M059J (cell line): ENCODE data around the gene FAM174C. TPM values are rescaled to one million over a fixed set of nuclear protein-coding genes. Genes with fewer than 3 reads are reported as not detected.
A peak's percentile ranks its signal among the peaks of the same experiment; 100 is the strongest.

ENCODE experiments used
- DNase-seq: peaks from one replicate; pipeline ENCODE4 v3.0.0-alpha.2; 2012; ENCODE audit warnings: low read depth
- total RNA-seq: library from RNA; depleted of rRNA; stranded (reverse); fragments of >200 nt; shearing (Covaris generic); gene quantifications from 2 replicates; pipeline ENCODE4 v1.2.3, GENCODE V29; 2014

The FAM174C gene
- total RNA-seq, 1 experiment from 2014 or later: 108 TPM

DNA sequence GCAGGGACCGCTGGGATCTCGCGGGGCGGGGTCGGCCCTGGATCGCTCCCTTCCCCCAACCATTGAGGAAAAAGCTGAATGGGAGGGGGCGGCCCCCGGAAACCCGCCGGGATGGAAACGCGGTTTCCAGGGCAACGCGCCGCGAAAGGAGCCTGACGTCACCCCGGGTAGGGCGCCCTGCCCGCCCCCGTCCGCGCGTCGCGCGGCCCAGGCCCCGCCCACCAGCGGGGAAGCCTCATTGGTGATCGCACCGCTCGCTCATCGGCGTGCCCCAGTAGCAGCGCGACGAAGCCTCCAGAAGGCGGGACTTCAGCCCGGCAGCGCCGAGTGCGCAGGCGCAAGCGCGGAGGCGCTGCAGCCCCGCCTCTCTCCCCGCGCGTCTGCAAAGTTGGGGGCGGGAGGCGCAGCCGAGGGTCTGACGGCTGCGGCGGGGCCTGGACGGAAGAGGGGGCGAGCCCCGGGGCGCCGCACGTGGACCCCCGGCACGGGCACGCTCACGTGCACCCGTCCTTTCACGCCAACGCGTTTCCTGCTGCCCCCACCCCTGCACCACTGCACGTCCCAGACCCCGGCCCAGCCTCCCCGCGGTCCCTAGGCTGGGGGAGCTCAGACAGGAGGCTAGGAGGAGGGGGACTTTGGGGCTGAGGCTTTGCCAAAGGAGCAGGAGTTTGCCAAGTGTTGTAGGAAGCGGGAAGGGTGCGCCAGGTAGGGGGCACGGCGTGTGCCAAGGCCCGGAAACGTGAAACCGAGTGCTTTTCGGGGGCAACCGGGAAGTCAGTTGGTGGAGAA lies 14.4 kb upstream of the FAM174C start:
- peak; percentile 94 for DNase-seq

DNA sequence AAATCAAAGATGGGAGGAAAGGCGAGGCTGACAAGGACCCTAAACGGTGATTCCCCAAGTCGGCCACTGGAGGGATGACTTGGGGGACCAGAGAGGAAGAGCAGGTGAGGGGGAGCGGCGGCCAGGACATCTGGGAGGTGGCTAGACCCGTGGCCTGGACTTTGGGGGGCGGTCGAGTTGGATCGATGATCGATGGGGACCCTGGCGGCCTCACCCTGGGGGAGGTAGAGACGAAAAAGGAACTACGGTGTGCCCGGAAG lies 13.9 kb upstream of the FAM174C start:
- DNase-seq: peak; percentile 60

DNA sequence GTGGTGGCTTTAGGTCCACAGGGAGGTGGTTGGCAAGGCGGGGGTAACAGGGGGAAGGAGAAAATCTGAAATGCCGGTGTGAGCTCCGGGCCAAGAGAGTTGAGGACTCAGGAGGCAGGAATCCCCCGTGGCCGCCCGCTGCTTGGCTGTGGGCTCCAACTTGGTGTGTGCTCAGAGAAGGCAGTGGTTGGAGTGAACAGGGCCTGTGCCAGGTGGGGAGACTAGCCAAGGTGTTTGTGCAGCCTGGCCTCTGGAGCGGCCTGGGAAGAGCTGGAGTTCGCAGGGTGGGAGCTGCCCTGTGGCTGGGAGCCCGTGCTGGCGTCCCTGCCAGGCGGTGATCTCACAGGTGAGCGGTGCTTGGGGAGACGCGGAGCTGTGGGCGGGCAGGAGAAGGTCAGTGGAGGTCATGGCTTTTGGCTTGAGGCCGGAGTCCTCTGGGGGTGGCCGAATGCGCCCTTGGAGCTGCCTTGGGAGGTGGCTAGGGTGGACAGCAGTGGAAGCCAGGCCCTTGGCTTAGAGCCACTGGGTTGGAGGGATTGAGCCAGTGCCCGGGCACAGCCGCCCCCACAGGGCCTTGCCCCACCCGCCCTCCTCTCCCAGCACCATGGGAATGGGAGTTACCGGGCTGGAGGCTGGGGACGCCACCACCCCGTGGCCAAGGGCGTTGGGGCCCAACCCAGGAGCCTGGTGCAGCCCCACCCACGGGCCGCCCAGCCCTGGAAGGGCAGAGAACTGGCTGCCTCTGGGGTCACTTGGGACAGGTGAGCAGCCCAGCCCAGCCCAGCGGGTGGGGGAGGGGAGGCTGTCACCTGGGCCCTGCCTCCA lies 13.3 kb upstream of the FAM174C start:
- DNase-seq: peak; percentile 78

DNA sequence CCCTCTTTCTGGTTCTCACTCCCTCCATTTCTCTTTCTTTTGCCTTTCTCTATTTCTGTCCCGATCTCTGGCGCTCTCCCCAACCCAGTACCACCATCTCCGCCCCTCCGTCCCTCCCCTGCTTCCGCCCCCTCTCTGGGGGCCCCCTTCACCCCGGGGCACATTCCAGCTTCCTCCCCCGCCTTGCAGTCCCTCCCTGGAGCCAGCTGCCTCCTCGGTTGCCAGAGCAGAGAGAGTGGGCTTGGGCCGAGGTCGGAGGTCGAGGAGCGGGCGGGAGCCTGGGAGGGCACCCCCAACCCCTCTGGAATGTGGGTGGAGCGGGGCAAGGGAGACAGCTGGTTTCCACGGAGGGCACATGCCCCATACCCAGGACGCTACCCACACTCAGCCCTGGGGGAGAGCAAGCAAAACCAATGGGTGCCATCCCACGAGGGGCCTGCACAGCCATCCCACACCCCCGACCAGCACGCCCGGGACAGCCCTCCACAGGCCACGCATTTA lies 12.7 kb upstream of the FAM174C start:
- DNase-seq: no peak

DNA sequence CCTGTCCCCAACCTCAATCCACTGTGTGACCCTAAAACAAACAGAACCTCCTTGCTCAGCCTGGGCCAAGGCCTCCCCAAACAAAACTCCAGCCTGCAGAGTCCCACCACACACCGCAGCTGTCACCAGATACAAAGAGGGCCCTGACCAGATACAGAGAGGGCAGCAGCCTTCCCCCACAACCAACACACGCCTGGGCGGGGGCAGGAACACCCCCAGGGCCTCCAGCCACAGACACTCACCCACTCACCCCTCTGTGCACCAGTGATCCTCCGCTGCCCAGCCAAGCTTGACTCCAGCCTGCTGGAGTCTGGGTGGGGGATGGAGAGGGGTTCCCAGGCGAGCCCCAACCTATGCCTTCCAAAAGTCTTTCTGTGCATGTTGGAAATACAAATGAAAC lies 12.1 kb upstream of the FAM174C start:
- DNase-seq: no peak

DNA sequence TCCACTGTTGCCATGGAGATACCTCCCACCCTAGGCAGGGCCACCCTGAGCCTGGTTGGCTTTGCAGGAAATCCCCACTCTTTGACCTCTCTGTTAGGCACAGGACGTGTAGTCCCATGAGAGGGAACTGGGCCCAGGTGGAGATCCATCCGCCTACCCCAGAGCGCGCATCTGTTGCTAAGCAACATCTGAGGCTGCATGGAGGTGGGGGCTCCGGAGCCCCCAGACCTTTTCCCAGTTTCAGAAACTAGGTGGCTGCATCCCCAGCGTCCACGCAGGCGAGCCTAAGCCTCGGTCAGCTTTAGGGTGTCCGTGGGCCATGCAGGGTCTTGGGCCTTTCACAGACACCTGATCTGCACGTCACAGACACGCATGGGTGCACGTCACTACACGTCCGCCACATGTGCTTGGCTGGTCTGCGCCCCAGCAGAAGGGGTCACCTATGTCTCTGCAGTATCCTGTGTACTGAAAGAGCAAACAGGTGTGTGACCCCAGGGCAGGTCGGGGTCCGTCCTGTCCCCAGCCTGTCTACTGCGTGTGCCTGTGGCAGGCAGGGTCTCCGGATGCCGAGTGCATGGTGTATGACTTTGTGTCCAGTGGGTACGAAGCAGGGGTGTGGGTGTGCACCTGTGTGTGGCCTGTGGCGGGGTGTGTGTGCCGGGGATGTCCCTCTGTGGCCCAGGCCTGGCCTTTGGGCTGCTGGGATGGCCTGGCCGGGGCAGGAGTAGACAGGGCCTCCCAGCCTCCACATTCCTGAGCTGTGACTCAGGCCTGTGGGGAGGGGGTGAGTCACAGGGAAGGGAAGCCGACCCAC lies 10.3 kb upstream of the FAM174C start:
- DNase-seq: peak; percentile 95

DNA sequence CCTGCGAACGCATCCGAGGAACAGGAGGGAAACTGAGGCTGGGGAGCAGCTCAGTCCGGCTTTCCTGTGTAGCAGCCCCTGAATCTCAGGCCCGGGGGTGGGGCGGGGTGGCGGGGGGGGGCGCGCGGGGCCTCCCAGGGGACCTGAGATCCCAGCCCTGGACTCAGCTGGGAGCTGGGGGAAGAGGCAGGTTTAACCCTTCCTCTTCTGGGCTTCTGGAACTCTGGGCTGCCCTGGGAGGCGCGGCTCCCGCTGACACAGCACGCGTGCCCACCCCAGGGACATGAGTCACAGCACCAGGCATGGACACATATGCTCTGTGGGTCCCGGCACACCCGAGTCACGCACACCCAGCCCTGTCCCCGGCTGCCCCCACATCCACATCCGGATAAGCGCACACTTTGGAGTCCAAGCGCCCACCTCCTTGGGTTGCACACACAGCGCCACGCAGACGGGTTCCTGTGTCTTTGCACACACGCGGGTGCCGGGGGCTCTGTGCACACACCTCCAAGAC lies 9.7 kb upstream of the FAM174C start:
- peak; percentile 88 for DNase-seq

DNA sequence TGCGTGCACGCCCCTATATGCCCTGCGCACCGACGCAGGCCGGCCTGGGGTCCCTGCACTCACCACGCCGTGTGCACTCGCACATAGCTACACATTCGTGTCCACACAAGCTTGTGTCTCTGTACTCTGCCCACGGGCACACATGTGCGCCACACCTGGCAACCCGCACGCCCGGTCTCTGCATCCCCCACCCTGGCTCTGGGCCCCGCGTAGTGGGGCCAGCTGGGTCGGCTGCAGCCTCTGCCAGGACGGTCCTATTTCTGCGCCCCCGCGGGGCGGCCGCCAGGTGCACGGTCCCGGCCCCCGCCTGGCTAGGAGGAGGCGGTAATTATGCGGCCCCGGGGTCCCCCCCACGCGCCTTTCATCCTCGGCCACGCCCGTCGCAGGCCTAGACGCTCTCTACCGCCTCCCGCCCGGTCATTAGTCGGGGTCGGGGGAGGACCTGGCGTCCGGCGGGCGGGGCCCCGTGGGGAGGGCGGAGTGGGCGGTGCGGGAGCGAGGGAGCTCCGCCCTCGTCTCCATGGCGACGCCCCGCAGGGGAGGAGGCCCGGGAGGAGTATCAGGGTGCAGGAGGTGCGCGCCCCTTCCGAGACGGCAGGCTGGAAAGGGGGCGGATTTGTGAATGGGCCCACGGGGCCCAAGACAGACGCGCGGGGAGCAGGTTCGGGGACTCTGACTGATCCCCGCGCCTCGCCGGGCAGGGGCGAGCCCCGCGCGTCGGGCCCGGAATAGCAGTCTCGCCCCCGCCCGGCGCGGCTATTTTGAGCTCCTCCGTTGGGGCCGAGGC lies 9.0 kb upstream of the FAM174C start:
- peak; percentile 89 for DNase-seq

DNA sequence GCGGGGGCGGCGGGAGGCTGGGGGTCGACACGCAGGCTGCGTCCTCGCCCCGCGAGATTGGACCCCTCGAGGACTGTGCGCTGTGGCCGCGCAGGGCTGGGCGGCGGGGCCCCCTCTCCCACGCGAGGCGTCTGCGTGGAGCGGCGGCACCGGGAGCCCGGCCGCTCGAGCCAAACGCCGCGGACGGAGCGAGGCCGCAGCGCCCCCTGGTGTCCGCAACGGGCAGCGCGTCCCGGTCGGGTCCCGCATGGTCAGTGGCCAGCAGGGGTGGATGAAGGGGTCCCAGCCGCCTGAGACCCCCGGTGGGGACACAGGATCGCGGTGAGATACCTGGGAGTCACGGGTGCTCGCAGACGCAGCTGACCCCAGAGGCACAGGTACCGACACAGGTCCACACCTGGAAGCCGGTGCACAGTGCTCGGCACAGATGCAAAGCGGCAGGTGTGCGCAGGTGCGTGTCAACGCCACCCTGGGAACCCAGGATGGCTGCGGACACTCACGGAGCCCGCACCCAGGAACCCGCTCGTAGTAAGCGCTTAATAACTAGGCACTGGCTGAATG lies 8.3 kb upstream of the FAM174C start:
- peak; percentile 51 for DNase-seq

DNA sequence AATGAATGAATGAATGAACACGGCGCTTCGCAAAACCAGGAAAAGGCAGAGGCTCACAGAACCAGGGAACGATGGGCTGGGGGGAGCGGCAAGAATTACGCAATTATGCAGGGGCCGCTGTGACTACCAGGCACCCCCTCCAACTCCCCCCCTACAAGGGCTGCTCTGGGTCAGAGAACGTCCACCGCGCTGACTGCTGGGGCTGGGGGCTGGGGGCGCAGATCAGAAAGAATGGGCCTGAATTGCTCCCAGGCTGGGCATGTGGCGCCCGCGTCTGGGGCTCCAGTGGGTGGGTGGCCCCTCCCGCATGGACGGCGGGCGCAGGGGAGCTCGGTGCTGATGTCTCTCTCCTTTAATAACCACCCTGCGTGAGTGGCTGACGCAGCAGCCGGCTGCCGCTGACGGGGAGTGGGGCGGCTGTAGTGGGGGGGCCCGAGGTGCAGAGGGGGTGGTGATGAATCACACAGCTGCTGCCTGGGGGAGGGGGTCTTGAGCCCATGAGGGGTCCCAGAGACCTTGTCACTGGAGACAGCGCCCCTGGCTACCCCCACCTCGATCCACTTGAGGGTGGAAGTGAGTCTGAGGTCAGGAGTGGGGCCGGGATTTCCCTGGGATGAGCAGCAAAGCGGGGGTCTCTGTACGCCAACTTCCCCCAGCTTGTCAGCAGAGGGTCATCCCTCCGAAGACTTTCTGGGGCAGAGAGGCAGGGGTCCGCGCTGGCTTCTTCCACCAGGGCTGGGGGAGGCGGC lies 7.7 kb upstream of the FAM174C start:
- no peak for DNase-seq

DNA sequence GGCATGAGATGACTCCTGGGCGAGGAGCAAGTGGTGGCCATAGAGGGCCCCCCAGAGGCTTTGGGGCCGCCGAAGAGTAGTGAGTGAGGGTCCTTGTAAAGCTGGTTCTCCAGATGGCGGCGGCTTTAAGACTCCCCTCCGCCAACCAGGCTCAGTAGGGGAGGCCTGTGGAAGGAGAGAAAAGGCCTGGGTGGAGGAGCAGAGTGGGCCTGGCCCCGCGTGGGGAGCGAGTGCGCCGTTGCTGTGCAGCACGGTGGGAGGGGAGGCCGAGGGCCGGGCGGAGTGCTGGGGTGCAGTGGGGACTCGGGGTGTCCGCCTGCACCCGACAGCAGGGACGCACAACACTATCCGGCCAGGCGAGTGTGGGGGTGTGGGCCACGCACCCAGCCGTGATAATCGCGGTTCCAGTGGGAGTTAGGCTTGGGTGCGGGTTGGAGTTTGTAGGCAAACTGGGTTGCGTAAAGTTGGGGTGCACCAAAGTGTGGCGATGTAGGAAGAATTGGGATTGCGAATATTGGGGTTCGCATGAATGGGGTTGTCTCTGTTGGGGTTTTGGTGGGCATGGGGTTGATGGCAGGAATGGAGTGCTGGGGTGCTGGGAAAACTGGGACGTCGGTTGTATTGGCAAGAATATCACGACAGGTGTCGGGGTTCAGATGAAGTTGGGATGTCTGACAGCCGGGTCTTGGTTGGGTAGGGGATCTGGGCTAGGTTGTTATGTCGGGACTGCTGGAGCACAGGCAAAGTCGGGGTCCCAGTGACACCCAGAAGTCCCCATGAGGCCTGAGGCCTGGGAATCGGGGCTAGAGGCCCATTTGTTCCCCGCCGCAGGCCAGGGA lies 6.9 kb upstream of the FAM174C start:
- DNase-seq: no peak

DNA sequence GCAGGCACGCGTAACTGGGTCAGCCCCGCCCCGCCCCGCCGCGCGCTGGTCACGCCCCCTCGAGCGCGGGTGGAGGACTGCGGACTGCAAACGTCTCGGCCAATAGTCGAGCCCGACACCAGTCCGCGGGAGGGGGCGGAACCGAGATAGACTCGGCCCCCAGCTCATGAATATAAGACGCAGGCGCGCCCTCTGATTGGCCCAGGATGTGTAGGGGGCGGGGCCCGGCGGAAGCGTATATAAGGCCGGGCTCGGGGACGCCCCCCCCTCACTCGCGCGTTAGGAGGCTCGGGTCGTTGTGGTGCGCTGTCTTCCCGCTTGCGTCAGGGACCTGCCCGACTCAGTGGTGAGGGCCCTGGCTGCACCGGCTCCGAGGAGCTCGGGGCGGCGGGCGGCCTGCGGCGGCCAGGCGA lies 6.3 kb upstream of the FAM174C start, which contains the start of gene CIRBP:
CIRBP (plus strand) TSS at position 268 of the 413 bp plus-strand sequence. CDS start 1,602 bp downstream, outside the sequence.
- DNase-seq: peak; percentile 99

DNA sequence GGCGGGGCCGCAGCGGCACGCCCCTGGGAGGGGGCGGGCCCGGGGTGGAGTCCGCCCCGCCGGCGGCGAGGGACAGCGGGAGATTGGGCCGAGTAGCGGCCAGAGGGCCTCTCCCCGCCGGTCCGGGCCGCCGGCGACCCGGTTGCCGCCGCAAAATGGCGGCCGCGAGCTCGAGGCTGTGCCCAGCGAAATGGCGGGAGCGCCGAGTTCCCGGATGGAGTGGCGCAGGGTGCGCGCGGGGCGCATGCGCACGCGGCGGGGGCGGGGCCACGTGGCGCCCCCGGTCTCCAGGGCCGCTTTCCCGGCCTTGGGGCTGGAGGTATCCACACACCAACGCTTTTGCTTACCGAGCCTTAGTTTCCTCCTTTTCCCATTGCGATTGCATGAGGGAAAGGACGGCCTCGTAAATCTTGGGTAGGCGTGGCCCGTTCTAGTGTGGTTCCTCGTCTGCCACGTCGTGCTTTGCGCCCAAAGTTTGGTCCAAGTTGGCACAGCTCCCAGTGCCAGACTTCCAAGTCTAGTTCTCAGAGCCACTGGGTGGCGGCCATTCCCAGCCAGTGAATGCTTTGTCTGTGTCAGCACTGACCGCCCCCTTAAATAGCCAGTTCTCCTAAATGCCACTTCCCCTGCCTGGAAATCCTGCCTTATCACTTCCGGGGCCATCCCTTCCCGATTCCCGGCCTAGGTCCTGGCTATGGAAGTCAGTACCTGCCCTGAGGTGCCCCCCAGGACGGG lies 5.7 kb upstream of the FAM174C start:
- DNase-seq: peak; percentile 90

DNA sequence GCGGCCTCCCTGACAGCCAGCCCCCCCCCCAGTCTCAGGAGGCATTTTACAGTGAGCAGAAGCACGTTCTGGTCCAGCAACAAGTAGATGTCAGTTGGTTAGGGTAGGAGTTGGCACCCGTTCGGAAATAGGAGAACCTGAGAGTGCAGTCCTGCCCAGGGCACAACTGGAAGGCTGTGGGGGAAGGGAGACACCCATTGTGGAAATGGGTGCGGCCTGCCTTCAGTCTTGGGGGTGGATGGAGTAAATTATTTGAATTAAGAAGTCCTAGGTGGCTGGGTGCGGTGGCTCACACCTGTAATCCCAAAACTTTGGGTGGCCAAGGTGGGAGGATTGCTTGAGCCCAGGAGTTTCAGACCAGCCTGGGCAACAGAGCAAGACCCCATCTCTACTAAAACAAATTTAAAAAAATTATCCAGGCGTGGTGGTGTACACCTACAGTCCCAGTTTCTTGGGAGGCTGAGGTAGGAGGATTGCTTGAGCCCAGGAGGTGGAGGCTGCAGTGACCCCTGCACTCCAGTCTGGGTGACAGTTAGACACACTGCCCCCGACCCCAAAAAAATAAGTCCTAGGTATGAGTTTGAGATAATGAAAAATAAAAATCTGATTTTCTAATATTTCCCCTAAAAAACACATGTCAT lies 5.0 kb upstream of the FAM174C start:
- no peak for DNase-seq

DNA sequence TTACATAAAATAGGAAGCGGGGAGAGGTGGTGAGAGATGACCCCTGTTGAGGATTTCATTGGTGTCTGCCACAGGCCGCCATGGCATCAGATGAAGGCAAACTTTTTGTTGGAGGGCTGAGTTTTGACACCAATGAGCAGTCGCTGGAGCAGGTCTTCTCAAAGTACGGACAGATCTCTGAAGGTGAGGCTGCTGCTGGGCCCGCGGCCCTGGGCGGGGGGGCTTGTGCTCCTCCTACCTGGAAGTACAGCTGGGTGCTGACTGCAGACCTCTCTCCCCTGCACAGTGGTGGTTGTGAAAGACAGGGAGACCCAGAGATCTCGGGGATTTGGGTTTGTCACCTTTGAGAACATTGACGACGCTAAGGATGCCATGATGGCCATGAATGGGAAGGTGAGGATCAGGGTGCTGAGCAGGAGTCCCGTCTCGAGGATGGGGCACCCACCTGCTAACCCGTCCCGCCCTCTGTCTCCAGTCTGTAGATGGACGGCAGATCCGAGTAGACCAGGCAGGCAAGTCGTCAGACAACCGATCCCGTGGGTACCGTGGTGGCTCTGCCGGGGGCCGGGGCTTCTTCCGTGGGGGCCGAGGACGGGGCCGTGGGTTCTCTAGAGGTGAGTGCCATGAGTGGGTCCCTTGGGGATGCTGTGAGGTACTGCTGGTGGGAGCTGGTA lies 4.3 kb upstream of the FAM174C start:
- DNase-seq: no peak

DNA sequence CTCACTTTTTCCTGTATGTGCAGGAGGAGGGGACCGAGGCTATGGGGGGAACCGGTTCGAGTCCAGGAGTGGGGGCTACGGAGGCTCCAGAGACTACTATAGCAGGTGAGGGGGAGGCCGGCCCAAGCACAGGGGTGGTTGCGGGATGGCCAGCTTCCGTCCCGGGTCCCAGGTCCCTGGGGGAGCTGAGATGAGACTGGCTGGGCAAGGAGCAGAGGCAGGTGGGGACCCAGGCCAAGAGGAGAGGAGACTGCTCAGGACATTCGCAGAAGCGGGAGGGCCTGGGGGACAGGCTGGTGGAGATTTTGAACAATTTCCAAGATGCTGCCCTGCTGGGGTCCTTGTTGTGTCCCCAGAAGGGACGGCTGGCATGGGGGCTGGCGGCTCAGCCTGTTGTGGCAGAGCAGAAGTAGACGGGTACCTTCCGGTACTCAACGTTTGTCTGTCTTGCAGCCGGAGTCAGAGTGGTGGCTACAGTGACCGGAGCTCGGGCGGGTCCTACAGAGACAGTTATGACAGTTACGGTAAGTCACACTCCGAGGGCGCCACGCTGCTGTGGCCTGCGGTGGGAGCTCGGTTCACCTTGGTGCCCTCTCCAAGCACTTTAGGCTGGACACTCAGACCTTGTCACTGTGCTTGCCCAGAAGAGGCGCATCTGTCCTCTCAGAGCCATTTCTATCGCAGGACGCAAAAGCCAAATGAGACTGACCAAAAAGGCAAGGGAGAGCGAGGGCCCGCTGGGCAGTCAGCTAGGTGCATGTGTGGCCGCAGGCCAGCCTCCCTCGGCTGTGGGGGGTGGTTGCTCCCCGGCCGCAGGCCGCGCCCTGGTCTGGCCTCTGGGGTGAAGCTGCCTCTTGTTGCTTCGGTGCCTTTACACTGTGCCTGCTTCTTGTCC lies 3.6 kb upstream of the FAM174C start:
- no peak for DNase-seq
